HG02588 (cell line): ENCODE results near the gene MICAL2.

Experiments used
- ATAC-seq: cut with Tn5 transposase; IDR thresholded peaks from one replicate; pipeline ENCODE4 v1.9.1; 2021; ENCODE audit warnings: mild to moderate bottlenecking, moderate library complexity; ENCODE audit not compliant: unreplicated experiment

MICAL2 gene

GRCh38 chr11:12077535-12078280 lies 32.7 kb upstream of the MICAL2 start:
- no peak for ATAC-seq

GRCh38 chr11:12079726-12080556 lies 30.4 kb upstream of the MICAL2 start:
- no peak for ATAC-seq

GRCh38 chr11:12083380-12083779 lies 27.0 kb upstream of the MICAL2 start:
- no peak for ATAC-seq

- no peak for ATAC-seq
Observed at GRCh38 chr11:12084256-12084655, 26.1 kb upstream of the MICAL2 start.

GRCh38 chr11:12085371-12086251 lies 24.8 kb upstream of the MICAL2 start:
- no peak for ATAC-seq

GRCh38 chr11:12086271-12087074 lies 23.9 kb upstream of the MICAL2 start:
- ATAC-seq: no peak

GRCh38 chr11:12087075-12088004 lies 23.1 kb upstream of the MICAL2 start:
- no peak for ATAC-seq

GRCh38 chr11:12088047-12088481 lies 22.3 kb upstream of the MICAL2 start:
- no peak for ATAC-seq

GRCh38 chr11:12088531-12088930 lies 21.9 kb upstream of the MICAL2 start:
- ATAC-seq: no peak

- no peak for ATAC-seq
Observed at GRCh38 chr11:12089041-12089440, 21.3 kb upstream of the MICAL2 start.

GRCh38 chr11:12089473-12089872 lies 20.9 kb upstream of the MICAL2 start:
- ATAC-seq: no peak

- ATAC-seq: no peak
Observed at GRCh38 chr11:12090061-12090591, 20.3 kb upstream of the MICAL2 start.

- no peak for ATAC-seq
Observed at GRCh38 chr11:12090761-12091258, 19.6 kb upstream of the MICAL2 start.

- ATAC-seq: no peak
Observed at GRCh38 chr11:12091956-12092558, 18.3 kb upstream of the MICAL2 start.

GRCh38 chr11:12092714-12093113 lies 17.7 kb upstream of the MICAL2 start:
- no peak for ATAC-seq

- ATAC-seq: no peak
Observed at GRCh38 chr11:12094872-12095800, 15.3 kb upstream of the MICAL2 start.

GRCh38 chr11:12097219-12097618 lies 13.2 kb upstream of the MICAL2 start:
- ATAC-seq: no peak
